Measurements from ENCODE around the gene UBE2L3.

DNA sequence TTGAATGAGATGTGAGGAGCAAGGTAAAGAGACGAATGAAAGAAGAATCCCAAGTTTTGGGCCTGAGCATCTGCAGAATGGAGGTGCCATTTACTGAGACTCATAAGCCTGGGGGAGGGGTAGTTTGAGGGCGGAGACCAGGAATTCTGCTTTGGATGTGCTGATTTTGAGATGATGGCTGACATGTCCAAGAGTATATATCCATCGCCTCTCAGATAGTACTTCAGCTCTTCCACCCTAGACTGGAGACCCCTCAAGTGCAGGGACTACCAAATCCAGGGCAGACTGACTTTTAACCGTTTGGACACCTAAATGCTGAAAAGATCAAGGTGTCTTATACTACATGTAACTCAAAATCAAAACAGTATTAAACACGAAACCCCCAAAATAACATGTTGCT, 73.3 kb downstream of the UBE2L3 start:
- TF ChIP-seq CTCF (IDR thresholded peaks at IDR 0.05) (no peak), POLR2A (IDR thresholded peaks at IDR 0.05) (no peak)

All from right lobe of liver (tissue), 4 donors.